Frontal cortex (tissue), 4 donors: ENCODE measurements around the gene ICOS. TPM values are rescaled to one million over a fixed set of nuclear protein-coding genes. Genes with fewer than 3 reads are reported as not detected.

Experiments used
- DNase-seq, 2 donors: peaks; one replicate each; pipeline ENCODE4 v3.0.0; 2012; ENCODE audit warnings: low spot score in 2 of 2
- FAIRE-seq: peaks from 2 replicates; lab custom pipeline; 2012; peaks lifted over from hg19 to GRCh38; lab: Jason Lieb, UNC
- total RNA-seq: library from RNA; depleted of rRNA; stranded (reverse); fragments of >200 nt; gene quantifications from one replicate; pipeline ENCODE4 v1.2.3, GENCODE V29; 2014
- donor health status: control.
- donor health status: control.
- donor health status: control.

The ICOS gene, protein sequence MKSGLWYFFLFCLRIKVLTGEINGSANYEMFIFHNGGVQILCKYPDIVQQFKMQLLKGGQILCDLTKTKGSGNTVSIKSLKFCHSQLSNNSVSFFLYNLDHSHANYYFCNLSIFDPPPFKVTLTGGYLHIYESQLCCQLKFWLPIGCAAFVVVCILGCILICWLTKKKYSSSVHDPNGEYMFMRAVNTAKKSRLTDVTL
- not detected for total RNA-seq

- no peak for DNase-seq
- FAIRE-seq, result no peak
Measured at GRCh38 chr2:203936535-203936934, at the start of gene ICOS. TSS of gene ICOS (plus strand) at chr2:203936763. CDS start at chr2:203936815, 52 bp downstream.

DNA sequence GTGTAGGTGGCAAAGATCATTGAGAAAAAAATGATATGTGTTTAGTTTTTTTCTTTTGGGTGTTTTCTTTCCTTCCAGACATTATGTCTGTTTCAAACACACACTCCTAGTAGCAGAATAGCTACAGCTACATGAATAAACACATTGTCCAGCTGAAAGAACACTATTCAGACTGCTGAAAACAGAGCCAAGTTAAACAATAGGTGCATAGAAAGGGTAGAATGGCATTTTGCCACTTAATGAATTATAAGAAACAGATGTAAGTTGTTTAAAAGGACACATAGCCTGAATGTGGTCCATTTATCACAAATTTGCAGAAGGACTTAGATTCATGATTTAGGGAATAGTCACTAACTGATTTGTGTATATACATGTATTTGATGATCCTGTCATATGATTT lies 48.9 kb upstream of the ICOS start:
- FAIRE-seq (peak; percentile 96), DNase-seq (peak in 1 of 2 donors; percentile 8)

- no peak for DNase-seq
- FAIRE-seq, result no peak
Measured at GRCh38 chr2:203889542-203889941, 47.0 kb upstream of the ICOS start.

DNA sequence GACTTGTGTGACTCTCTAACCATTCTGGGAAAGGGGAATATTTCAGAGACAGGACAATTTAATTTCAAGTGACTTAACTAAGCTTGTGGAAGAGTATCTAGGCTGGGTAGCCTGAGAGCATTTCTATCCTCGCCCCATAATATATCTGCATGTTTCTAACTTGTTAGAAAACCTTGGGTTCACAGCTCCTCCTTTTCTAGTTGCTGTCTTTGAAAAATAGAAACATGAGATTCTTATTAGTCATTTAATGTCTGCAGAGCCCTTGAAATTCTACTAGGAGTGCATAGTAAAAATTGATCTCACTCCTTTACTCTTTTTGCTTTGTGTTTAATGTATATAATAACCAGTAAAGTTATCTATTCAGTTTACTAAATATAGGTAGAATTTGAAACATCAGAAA lies 46.6 kb upstream of the ICOS start:
- no peak for DNase-seq

DNA sequence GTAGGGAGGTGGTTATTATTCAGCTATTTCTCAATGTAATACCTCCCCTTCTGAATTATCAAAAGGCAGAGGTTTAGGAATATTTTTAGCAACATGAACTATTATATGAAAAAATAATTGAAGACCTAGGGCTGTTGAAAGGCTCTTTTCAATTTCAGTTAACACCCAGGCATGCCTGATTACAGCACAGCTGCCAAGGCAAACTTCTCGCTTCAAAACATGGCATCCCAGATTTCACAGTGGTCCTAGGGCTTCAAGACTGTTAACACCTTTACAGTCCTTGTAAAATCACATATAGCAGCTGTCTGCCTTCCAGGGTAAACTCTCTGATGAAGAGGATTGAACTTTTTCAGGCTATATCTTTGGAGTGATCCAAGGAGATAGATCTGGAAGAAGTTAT lies 45.8 kb upstream of the ICOS start:
- DNase-seq (no peak), FAIRE-seq (no peak)

More for the DNA sequence above, 46.6 kb upstream of the ICOS start:
- no peak for FAIRE-seq

GRCh38 chr2:203891474-203891873 lies 45.1 kb upstream of the ICOS start:
- DNase-seq (no peak), FAIRE-seq (no peak)

DNA sequence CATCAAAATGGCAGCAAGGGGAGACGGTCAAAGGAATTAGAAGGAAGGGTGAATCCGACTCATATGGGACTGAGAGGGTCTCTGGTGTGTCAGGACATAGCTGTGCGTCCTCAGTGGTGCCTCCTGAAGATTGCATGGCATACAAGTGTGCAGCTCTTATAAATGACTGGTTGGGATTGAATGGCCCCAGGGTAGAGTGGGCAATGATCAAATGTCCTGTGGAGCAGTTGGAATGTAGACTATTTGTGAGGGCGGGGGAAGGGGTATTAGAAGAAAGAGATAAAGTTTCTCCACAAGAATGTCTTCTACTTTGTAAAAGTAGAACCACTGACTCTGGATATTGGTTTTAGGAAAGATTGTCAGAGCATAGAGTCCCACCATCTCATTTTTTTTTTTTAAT lies 44.4 kb upstream of the ICOS start:
- DNase-seq (no peak), FAIRE-seq (no peak)

DNA sequence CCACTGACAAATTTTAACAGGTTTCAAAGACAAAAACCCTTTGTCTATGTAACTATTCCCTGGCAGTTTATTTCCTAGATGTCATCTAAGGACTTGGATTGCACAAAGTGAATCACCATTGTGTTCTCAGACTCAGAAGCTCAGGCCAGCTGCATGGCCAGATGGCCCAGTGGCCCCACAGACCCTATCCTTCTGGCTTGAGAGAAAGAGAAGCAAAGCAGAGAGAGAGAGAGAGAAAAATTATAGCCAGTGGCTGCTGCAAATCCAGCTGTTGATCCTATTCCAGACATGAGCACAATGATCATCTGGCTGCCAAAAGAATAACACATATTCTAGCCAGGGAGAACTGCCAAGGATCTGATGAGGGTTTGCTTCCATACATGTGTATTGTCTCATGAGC lies 43.2 kb upstream of the ICOS start:
- DNase-seq (peak in 1 of 2 donors; percentile 29), FAIRE-seq (peak; percentile 59)

- FAIRE-seq, result no peak
- no peak for DNase-seq
Measured at GRCh38 chr2:203893840-203894239, 42.7 kb upstream of the ICOS start.

GRCh38 chr2:203894262-203894661 lies 42.3 kb upstream of the ICOS start:
- DNase-seq, result no peak
- no peak for FAIRE-seq

- FAIRE-seq, result no peak
- no peak for DNase-seq
Measured at GRCh38 chr2:203897544-203897943, 39.0 kb upstream of the ICOS start.

- no peak for FAIRE-seq
- DNase-seq, result no peak
Measured at GRCh38 chr2:203898657-203899056, 37.9 kb upstream of the ICOS start.

DNA sequence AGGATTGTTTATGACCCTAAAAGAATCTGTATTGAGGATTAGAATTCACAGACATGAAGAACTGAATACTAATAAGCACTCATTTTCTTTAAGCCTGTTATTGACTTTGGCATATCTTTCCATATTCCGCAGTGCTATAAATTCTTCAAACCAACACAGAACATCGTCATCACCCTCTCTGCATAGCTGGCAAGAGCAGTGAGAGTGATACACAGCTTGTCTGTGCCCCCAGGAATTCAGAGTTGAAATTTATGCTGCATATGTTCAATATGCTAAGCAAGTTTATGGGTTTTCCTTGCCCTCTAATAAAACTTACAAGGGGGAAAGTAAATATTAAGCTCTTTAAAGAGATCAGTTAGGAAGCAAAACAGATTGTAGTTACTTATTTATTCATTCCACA lies 36.3 kb upstream of the ICOS start:
- FAIRE-seq, result no peak
- no peak for DNase-seq

DNA sequence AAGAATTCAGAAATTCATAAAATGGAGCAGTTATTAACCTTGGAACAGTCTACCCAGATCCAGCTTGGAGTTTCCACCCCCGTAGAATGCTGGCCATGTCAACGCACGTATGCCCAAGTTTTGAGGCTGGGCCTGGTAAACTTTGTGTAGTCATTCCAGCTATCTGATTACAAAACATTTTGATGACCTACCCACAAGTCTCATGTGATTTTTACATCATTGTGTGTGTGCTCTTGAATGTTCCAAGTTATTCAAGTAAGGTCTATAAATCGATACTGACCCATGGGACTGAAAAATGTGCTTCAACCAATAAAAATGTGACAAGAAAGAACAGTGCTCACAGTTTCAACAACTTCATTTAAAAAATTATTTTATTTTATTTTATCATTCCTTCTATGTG lies 32.5 kb upstream of the ICOS start:
- DNase-seq (no peak), FAIRE-seq (no peak)

- DNase-seq (no peak), FAIRE-seq (no peak)
Measured at GRCh38 chr2:203905656-203906055, 30.9 kb upstream of the ICOS start.

GRCh38 chr2:203908066-203908796 lies 28.3 kb upstream of the ICOS start:
- FAIRE-seq, result no peak
- no peak for DNase-seq

- no peak for DNase-seq
- no peak for FAIRE-seq
Measured at GRCh38 chr2:203908797-203909185, 27.8 kb upstream of the ICOS start.

DNA sequence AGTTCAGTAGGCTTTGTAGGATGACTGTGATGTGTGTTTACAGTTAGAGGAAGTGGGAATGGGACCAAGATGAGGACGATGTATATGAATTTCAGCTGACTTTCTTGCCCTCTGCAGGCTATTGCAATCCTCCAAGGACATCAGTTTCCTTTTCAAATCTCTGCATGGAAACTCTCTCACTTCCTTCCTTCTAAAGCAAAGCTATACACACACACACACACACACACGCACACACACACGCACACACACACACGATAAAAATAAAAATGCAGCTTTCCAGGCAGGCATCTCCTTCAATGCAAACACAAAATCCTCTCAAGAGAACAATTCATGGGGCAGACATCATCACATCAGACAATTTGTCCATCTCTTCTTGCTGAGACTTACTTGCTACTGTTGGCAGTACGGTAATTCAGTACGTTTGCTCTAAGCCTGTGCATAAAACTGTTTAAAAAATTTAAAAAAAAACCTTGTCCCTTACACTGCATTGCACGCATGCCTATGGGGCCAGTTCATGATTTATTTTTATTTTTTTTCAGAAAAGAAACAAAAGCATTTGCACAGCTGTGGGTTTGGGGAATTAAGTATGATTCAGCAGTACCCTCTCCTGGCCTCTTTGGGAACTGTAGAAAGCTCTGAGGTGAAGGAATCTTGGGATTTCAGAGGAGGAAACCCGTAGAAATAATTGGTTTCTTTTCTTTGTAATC lies 27.1 kb upstream of the ICOS start:
- FAIRE-seq (peak; percentile 72), DNase-seq (peak; percentile 26 to 58)

GRCh38 chr2:203909974-203910373 lies 26.6 kb upstream of the ICOS start:
- no peak for FAIRE-seq
- no peak for DNase-seq

DNA sequence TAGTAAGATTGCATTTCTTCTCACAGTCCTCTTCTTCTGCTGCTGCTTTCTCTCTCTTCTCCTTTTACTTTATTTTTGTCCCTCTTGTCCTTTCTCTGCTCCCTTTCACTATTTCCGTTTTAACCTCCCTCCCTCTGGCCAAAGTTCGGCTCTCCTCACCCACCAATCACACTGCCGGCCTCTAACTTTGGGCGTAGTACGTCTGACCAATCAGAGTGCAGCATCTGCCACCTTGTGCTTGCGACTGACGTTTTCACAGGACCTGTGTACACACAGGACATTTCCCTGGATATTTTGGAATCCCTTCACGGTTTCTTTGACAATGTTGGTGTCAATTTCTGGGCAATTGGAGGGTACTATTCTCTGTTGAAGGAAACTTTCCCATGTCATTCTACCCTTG lies 22.6 kb upstream of the ICOS start:
- FAIRE-seq, result no peak
- DNase-seq, result no peak

- no peak for FAIRE-seq
- no peak for DNase-seq
Measured at GRCh38 chr2:203914546-203915182, 21.9 kb upstream of the ICOS start.
